NT2/D1 (cell line): ENCODE measurements around the gene SIGLEC12.

ENCODE experiments used
- SUZ12 ChIP-seq: IDR thresholded peaks from 2 replicates; pipeline ENCODE4 v1.6.1; 2011; ENCODE audit not compliant: insufficient read length, insufficient read depth; ENCODE audit errors: extremely low read depth
- YY1 ChIP-seq: IDR thresholded peaks from 2 replicates; pipeline ENCODE4 v1.6.1; 2011; ENCODE audit not compliant: insufficient read length, insufficient read depth

DNA sequence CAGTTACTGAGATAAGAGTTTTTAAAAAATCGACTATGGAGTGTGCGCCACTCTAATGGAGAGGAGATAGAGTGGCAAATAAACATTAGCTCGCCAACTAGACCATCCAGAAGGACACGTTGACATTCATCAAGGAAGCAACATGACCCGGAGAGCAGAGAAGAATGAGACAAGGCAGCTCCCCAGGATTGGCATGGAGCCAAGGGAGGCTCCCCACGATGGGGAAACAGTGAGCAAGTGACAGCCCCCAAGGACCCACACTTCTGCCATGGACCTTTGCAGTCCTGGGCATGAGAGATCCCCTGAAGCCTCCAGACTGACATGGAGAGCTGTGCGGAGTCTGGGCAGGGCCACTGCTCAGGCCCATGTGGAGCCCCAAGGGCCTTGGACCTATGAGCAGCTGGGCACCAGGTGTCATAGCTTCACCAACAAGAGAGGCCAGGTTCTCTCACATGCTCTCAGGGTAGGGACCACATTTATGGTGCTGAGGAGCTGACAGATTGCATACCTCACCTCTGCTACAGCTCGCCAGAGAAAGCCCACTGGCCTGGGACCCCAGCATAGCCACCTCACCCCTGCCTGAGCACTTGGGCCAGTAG lies 23.2 kb upstream of the SIGLEC12 start:
- TF ChIP-seq YY1, result no peak
- TF ChIP-seq SUZ12, result no peak
